Measurements from ENCODE around the gene TP53BP2. TPM values are rescaled to one million over a fixed set of nuclear protein-coding genes. Genes with fewer than 3 reads are reported as not detected.
"Not testable (repeated sequence)": the region's sequence is repeated elsewhere in the genome, so short reads cannot be mapped to it uniquely, and the experiment has no call there.

The TP53BP2 gene
- total and polyA plus RNA-seq, 10 of the 15 experiments (the other 5 are each of a cell fraction or from before 2014, with no cell fraction given): 1.6 to 13.7 (median 5.6) TPM

- TF ChIP-seq PRDM15 (CRISPR knock-in tag; IDR thresholded peaks at IDR 0.05): no peak
- TF ChIP-seq MYC (IDR thresholded peaks at IDR 0.05; ENCODE audit: insufficient read depth, insufficient read length, insufficient replicate concordance, low read length, severe bottlenecking): no peak
- no peak for TF ChIP-seq NFXL1 (IDR thresholded peaks at IDR 0.05; ENCODE audit: borderline replicate concordance)
- TF ChIP-seq BCLAF1 (IDR thresholded peaks at IDR 0.05): no peak
Observed at GRCh38 chr1:223819730-223820514, 25.8 kb downstream of the TP53BP2 start (continued).

GRCh38 chr1:223817265-223817664, 28.5 kb downstream of the TP53BP2 start:
- H3K9ac ChIP-seq (ENCODE audit: control insufficient read depth, insufficient read depth, low read length); H3K4me2 ChIP-seq (ENCODE audit: control insufficient read depth, insufficient read depth); RAD21 ChIA-PET (ENCODE audit: unreplicated experiment); POLR2A ChIA-PET; ATAC-seq; BruUV-seq (replicated peaks); FAIRE-seq; DNase-seq (ENCODE audit: low read depth, low spot score); H3K27me3 ChIP-seq (replicated peaks in 1 of 2; ENCODE audit: control insufficient read depth in 2 of 2, insufficient read depth in 2 of 2, low read length in 1 of 2); H3K4me1 ChIP-seq (ENCODE audit: control insufficient read depth, insufficient read depth, low read length); H3K27ac ChIP-seq (ENCODE audit: control insufficient read depth, insufficient read depth); SMC1A ChIA-PET (ENCODE audit: uncharacterized antibody, unreplicated experiment); H2AFZ ChIP-seq (ENCODE audit: control insufficient read depth, low read depth, low read length); H3K36me3 ChIP-seq (ENCODE audit: control insufficient read depth in 2 of 2, insufficient read depth in 2 of 2, low read length in 1 of 2); H3K4me3 ChIP-seq; H3K9me3 ChIP-seq (replicated peaks; ENCODE audit: control insufficient read depth, insufficient read depth, low read length); H4K20me1 ChIP-seq (ENCODE audit: control insufficient read depth, insufficient read depth); H3K79me2 ChIP-seq (ENCODE audit: control insufficient read depth, insufficient read depth, low read length); intact Hi-C loops (cut with micrococcal nuclease; ENCODE audit: unreplicated experiment): not testable (repeated sequence)
- in situ Hi-C loops (cut with MboI): loop anchor here (25.0 kb wide), 1 partner anchor 520 kb away; the partner anchor contains the start of gene NVL
- CTCF ChIA-PET: interaction anchor here (0.9 to 1.4 kb wide), 2 partner anchors 24 to 234 kb away, joined by 4 read pairs; no protein-coding TSS in a partner anchor

Measured in GM12878 (cell line).